ENCODE results near the gene ENPP6.
"Not testable (repeated sequence)": the region's sequence is repeated elsewhere in the genome, so short reads cannot be mapped to it uniquely, and the experiment has no call there.

Gene ENPP6

DNA sequence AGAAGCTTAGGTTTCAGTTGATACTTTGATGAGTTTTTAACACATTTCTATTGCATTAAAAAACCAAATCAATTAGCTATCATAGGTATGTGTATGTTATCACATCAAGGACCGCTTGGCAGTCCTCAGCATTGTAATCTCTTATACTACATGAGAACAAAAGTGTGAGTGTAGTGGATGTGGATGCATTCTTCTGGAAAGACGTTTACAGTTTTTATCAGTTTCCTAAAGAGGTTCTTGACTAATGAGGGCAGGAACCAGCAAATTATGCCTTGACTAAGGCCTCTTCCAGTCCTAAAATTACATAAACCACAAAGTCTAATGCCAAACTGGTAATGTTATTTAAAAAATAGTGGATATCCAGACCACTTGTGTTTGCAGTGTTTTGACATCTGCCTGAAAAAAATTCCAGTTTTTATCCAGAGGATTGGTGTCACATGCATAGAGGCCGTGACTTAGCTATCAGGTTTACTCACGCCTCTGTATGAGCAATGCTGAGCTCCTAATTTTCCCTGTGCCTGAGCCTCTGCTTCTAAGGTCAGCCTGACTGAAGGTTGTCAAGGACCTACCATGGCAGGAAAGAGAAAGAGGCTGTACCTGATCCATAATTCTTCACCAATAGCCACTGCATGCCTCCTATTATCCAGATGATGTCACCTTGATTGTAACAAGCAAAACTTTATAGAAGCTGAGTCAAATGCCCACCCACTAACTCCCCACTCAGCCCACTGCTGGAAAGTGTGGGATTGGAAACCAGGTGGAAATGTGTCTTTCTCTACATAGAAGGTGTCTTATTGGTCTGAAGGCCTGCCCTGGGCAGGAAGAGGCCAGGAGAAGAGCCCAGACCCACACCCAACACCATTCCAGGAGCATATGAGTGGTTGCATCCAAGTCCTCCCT is 68.7 kb downstream of the ENPP6 start:
- DNase-seq (ENCODE audit: low read depth, low spot score), result no peak

DNA sequence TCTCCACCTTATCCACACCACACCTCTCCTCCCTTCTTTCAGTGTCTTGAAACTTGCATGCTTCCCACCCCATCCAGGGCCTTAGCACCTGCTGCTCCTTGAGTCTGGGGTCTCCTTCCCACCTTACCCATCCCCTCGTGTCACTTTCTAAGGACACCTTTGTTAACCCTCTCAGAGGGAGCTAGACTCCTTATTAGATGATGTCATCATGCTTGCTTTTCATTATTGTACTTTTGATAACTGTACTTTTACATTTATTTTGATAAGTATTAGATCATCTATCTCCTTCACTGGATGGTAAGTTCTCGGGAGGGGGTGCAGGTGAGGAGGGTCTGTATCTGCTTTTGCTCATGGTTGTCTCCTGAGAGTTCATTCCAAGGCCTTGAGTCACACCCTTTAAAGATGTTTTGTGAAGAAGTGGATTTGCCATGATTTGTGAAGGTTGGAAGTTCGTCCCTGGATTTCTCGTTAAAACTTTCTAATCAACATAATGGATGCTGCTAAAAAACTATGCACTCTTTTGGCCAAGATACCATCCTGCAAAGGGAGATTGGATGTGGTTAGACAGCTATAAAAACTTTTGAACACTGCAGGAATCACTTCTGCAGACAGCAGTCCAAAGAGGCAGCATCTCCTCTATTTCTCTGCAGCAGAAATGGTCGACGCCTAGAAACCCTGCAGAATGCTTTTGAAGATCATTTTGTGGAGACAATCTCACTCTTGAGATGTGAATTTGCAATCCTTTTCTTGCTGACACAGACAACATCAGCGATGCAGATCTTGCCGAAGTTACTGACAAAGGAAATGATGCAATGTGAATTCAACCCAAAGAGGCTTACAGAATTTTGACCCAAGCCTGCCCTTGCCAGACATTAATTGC is 69.6 kb downstream of the ENPP6 start:
- DNase-seq (ENCODE audit: low read depth, low spot score), result no peak

DNA sequence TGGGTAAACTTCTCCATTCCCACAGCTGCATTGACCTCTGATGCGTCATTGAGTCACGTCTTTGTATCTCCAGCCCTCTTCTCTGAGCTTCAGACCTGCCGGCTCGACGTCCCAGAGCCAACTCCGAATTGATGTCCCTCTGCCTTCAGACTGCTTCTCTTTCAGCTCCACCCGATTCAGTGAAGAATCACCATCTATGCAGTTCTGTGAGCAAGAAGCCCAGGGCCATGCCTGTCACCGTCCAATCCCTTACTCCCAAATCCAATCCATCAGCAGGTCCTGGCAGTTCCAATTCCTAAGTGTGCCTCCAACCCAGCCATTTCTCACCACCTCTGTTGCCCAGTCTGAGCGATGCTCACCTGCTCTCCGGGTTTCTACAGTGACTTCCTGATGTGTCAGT is 70.7 kb downstream of the ENPP6 start:
- no peak for DNase-seq (ENCODE audit: low read depth, low spot score)

DNA sequence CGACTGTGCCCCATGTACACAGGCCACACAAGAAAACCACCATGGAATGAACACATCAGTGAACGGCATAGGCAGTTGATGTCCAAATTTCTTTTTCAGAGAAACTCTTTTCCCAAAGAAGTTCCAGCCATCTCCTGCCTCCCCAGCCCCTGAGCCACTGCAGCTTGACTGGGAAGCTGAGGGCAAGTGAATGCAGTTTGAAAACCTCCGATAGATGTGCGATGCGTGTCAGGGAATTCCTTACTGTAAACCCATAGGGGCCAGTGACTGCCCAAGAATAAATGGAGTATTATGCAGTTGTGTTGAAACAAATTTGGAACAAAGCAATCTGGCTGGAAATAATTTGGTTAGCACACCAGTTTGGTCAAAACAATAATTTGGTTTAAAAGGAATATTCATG is 72.1 kb downstream of the ENPP6 start:
- DNase-seq (ENCODE audit: low read depth, low spot score), result no peak

DNA sequence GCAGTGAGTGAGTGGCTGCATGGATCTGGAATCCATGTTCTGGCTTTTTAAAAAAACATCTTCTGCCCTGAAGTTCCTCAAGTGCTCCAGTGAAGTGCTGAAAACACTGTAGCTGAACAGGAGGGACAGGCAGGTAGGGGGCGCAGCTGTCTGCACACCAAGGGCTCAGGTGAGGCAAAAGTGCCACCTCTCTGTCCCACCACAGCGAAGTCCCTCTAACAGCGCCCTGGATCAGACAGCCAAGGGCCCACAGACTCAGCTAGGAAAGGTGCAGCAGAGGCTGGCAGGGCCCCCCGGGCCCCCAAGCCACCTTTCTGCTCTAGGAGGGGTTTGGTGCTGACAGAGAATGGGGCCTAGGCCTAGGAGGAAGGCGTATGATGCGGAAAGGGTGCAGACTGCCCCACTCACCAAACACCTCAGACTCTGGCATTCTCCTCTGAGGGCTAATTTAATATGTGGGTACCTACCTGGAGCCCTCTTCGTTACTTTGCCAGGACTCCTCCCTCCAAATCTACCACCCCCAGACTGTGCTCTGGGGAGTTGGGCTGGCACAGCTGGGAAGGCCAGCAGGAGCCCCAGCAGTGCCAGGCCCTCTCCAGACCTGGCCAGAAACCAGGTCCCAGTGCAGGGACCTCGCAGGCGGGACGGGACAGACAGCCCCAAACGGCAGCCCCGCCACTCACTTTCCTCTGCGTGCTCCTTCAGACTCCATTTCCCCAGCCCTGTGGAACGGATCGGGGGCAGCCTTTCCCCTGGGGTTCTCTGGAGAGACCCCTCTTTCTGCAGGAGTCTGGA is 73.7 kb downstream of the ENPP6 start:
- peak; percentile 46 for DNase-seq (ENCODE audit: low read depth, low spot score)

DNA sequence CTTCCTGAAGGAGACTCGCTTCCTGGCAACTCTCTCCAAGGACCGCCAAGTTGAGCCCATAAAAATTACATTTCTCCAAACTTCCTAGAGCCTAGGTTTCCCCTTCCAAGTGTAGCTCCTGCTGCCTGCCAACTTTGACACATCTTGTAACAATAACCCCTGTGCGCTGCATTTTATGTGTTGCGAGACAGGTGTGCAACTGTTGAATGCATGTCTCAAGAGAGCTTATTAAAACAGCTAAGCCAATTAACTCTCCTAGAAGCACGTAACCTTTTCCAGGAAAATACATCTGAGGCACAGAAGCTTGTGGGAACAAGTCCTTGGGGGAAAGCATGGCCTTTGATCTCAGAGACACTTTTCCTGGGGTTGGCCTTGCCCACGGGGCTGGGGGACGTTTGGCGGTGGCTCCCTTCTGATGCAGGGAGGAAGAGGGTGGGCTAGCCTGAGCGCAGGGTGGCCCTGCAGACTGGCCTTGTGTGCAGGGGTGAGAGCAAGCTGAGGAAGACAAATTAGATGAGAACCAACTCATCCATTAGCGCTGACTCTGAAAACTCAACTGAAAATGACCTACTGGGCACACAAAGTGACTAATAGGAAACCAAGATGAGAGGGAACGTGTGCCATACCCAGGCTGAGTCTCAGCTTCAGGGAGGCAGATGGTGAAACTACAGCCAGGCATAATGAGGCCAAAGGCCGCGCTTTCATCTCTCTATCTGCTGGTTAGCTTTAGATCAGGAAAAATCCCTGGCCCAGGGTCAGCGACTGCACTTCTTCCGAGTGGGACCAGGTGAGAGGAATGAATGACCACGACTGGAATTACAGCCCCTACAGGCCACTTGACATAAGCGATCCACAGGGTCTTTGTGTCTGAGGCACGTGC is 75.3 kb downstream of the ENPP6 start:
- DNase-seq (ENCODE audit: low read depth, low spot score), result no peak

DNA sequence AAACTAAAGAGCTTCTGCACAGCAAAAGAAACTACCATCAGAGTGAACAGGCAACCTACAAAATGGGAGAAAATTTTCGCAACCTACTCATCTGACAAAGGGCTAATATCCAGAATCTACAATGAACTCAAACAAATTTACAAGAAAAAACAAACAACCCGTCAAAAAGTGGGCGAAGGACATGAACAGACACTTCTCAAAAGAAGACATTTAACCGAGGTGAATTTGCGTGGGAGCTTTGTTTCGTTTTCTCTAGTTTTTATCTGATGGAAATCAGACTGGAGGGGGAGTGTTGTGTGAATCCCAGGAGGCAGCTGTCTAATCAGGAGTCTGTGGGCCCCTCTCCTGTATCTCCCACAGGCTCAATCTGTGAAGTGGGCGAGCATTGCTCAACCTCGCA is 76.8 kb downstream of the ENPP6 start:
- not testable (repeated sequence) for DNase-seq (ENCODE audit: low read depth, low spot score)

DNA sequence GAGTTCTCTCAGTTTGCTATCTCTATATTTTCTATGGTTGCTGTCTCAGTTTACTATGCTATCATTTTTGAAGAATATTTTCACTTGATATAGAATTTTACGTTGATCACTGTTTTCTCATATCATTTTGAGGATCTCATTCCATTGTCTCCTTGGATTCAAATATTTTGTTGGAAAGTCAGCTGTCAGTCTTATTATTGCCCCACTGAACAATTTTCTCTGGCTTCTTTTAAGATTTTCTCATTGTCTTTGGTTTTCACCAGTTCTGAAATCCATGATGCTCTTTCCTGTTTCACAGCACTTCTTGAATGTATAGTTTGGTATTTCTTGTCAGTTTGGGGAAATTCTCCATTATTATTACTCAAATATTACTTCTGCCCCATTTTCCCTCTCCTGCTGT is 81.1 kb downstream of the ENPP6 start:
- no peak for DNase-seq (ENCODE audit: low read depth, low spot score)

DNA sequence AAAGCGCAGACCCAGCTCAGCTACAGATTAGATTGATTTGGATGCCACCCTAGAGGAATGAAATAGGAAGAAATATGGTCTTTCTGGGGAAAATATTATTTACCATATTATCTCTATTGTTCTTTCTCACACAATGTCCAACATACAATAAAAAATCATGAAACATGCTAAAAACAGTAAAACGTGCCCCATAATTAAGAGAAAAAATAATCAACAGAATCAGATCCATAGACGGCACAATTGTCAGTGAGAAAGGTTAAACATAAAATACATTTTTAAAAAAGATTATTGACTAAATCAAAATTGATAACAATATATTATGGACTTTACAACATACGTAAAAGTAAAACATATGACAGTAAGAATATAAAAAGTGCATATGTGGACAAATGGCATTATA is 90.9 kb downstream of the ENPP6 start:
- DNase-seq (ENCODE audit: low read depth, low spot score), result no peak

DNA sequence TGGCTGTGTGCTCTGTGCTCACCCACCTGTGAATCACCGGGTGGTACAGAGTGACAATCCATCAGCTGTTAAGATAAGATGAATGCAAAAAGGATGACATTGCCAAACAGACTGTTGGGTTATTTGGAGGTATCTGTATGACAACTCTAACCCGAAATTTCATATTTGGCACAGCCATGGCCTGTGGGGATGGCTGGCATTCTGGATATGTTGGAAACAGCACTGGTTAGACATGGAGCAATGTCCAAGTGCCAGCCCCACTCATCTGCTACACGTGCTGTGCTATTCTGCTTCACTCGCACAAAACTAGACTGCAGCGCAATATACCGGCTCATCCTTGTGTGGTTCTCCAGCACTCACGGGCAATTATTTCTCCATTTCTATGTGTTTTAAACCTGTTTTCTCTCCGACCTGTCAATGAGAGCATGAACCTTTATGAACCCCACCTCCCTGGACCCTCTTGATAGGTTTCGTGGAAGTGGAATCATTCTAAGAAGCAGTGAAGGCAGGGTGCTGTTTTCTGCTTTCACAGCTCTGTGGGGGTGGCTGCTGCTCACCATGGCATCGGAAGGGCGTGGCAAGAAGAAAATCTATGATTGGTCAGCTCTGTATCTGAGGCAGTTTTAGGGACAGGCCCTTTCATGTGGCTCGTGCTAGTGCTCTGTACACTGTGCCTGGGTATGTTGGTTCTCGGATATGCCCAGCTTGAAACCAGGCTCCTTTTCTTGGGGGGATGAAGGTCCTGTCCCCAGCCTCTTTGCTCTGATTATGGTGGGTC is 94.9 kb downstream of the ENPP6 start:
- no peak for DNase-seq (ENCODE audit: low read depth, low spot score)

DNA sequence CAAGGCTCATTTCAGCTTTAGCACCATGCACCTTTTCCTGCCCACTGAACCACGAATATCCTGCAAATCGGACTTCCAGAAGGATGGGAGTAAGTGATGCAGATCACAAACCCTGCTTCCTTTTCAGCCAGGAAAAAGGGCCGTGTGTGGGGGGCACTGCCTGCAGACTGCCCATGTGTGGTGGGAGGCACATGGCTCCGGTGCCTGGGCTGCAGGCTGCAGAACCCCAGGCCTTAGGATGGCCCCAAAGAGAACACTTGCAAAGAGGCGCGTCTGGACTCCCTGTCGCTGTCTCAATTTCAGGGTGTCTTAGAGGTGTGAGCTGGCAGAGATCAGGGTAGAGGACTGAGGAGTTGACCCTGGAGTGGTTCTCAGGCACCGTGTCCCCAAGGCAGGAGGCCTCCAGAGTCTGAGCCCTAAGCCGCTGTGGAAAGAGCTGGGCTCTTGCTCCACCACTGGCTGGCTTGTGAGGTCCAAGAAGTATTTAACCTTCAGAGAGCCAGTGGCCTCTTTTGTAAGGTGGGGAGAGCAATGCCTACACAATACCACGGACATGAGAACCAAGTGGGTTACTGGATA is 97.0 kb downstream of the ENPP6 start:
- DNase-seq (ENCODE audit: low read depth, low spot score), result no peak

DNA sequence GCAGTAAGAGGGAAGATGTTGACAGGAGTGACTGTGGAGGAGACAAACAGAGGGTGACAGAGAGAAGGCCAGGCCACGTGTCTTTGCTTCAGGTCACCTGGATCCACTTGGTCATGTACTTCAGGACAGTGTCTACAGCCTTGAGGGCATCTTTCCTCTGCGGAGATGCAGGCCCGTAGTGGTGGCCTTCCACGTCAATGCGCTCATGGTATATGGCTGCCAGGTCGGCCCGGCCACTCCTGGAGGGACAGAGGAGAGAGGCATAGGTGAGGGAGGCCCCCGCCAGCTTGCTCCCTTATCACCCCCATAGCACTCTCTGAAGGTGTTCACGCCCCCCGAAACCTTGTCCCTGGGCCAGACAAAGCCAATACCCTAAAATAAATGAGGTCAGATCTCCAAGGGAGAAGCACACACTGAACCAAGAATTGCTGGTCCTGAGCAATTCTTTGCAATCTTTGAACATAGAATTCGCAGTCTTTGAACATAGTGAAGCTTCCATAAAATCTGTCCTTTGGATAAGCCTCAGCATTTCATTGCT is 99.9 kb downstream of the ENPP6 start:
- DNase-seq (ENCODE audit: low read depth, low spot score), result no peak

DNA sequence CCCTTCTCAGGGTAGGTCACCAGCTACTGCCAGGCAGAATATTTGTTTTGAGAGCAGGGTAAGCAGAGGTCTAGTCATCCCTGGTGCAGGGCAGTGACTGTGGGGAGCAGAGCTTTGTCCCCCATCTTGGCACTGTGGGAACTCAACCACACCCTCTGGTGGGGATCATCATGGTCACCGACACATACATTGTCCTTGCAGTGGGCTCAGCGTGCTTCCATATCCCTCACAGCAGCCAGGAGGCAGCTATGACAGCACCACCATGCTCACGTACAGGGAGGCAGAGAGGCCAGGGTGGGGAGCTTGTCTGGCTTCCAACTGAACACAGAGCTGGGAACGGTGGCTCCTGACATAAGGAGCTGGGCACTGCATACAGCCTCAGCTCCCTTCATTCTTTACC is 102.3 kb downstream of the ENPP6 start:
- DNase-seq (ENCODE audit: low read depth, low spot score), result no peak

DNA sequence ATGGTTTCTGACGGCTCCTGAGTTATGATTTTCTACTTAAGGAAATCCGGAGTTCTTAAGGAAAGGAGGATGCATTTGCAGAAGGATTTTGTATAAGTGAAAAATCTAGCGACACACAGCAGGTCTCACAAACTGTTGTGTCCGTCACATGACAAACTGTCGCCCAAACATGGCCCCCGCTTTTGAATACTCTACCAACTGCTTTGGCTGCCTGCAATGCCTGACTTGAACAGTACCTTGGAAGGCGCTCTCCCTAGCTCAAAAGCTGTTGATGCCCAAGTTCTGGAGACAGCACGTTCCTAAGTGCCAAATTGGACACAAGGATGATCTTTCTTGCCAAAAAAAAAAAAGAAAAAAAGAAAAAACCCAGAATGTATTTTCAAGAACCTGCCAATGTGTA is 103.2 kb downstream of the ENPP6 start:
- DNase-seq (ENCODE audit: low read depth, low spot score), result no peak

DNA sequence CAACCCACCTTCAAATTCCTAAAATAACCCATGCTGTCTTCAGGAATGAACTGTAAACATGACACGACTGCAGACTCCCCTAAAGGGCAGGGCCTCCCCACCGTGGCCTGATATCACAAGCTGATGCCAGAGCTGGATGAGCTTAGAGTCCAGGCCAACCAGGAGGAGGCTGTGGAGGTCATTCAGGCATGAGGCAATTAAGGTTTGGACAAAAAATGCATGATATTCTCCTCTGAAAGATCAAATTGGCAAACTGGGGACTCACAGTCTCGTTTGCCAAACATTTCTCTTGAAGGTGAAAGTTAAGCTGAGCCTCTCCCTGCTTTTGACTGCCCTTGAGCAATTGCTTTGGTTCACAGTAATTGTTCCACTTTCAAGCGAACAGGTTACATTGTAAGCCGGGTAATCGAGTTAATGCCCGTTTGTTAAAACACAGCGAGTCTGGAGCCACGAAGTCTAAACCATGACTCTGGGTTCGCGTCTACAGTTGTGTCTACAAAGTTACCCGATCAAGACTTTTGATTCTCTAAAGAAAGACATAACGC is 105.6 kb downstream of the ENPP6 start:
- DNase-seq (ENCODE audit: low read depth, low spot score), result no peak

DNA sequence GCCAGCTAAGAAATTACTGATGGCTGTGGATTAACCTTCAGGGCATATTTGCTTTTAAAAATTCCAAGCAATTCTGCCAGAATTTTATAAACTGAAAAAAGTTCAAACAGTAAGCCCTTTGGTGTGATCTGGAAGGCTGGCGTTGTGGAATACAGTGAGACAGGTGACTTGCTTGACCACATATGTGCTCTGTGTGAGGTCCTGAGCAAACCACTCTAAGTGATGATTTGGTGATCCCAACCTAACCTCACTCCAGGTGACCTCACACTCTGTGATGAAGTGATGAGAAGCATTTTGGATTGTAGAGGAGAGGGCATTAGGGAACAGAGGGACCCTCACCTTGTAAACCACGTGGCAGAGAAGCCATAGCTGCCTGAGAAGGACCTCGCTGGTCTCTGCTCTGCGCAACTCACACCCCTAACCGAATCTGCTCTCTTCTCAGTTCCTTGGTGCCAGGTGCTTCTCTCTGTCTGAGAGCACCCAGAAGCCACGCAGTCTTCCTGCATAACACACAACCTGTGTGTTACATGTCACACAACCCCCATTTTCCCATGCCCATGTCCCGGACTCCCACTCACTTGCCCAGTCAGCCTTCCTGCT is 106.3 kb downstream of the ENPP6 start:
- no peak for DNase-seq (ENCODE audit: low read depth, low spot score)

DNA sequence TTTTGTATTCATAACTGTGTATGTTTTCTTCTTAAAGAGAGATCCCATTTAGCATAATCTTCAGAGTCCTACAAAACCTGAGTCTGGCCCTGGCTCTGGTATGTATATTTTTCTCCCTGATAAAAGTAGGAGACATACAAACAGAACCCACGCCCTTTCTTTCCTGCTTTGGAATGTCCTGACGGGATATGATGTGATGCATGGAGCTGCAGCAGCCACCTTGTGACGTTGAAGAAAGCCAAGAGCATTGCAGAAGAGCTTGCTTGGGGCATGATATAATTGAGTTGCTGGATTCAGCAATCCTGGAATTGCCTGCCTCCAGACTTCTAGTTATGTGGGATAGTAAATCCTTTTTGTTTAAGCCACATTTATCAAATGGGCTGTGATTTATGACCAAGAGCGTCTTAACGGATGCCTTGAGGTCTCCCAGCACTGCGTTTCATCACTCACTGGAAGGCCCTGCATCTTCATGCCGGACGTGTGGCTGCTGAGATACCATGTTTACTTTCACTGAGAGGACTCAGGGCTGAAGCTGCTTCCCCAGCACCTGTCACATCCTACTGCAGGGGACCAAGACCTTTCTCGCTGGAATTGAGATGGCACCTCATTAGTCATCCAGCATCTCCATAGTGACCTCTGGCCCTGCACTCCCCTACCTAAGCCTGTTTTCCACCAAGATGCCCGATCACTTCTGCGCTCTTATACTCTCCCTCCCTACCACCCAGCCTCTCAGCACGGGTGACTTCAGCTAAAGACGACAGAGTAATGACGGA is 107.0 kb downstream of the ENPP6 start:
- DNase-seq (ENCODE audit: low read depth, low spot score), result no peak

DNA sequence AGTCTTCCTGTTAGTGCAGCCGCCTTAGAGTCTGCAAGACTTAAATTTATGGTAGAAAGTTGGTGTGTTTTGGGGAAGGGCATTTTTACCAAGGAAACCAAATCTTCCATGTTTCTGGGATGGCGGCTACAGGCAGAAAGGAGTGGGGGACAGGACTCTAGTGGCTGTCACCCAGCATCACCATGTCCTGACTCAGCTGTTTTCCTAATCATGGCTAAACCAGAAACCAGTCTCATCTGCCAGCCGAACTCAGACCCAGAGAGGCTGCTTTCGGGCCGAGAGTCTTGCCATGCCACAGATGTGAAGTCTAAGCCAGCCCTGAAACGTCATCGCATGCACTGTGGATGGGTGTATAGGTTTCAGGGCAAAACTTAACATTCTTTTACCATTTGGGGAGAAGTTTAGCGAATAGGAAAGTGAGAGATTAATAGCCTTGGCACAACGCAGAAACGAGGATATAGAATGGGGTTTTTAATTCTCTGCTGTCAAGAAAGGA is 109.6 kb downstream of the ENPP6 start:
- DNase-seq (ENCODE audit: low read depth, low spot score), result no peak

Measured in ELF-1 (cell line).